GM21717 (cell line): ENCODE results near the gene DCLK1.

ENCODE experiments used
- ATAC-seq: cut with Tn5 transposase; IDR thresholded peaks from one replicate; pipeline ENCODE4 v1.9.1; 2021; ENCODE audit warnings: mild to moderate bottlenecking, moderate library complexity; ENCODE audit not compliant: unreplicated experiment

DCLK1 gene

GRCh38 chr13:35874704-35875103, 256.5 kb downstream of the DCLK1 start:
- ATAC-seq, result no peak

DNA sequence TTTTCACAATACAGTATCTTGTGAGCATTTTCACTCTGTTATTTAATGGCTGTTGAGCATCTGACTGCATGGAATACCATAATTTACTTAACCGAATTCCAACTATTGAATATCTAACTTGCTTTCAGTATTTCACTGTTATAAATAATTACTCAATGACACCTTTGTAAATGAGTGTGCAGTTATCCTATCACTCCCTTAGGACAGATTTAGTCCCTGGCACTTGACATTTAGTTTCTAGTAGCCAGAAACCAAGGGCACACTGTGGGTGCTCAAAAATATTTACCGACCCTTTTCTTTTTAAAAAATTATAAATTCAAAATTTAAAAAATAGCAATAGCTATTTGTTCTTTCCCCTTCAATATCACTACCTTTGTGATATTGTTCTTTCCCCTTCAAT, 258.8 kb downstream of the DCLK1 start:
- ATAC-seq, result no peak

DNA sequence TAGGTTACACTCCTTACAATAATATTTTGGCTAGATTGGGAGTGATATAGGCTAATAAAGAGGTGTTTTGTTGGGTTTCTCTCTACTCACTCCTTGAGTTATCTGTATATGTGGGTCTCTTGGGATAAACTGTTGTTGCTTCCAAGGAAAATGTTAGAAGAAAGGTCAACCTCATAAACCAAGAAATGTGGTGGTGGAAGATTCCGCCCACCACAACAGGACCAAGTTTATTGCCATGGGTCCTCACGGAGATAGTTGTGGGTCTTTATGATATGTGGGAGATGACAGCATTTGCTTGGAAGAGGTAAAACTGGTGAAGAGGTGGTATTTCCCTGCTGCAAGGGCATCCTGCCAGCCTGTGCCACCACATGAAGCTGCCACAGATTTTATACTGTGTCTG, 259.6 kb downstream of the DCLK1 start:
- no peak for ATAC-seq

- no peak for ATAC-seq
These were observed 264.4 kb downstream of the DCLK1 start for GRCh38 chr13:35866801-35867200.

- ATAC-seq, result no peak
These were observed 265.6 kb downstream of the DCLK1 start for GRCh38 chr13:35865341-35866240.

DNA sequence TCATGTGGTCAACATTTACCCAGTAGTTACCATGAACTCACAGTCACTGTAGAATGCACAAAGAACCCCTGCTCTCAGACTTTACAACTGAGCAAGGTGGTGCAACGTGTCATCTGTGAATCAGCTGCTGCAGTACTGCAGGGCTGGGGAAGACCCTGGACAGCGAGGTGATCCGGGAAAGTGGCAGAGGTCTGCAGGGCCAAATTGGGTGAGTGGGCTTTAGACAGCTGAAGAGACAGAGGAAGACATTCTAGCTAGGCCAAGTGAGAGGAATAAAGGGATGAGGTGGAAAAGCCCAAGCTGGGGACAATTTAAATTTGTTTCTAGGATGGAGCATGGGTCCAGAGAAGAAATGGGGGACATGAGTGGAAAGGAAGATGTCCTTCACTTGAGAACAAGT, 270.5 kb downstream of the DCLK1 start:
- ATAC-seq, result no peak

- no peak for ATAC-seq
These were observed 271.2 kb downstream of the DCLK1 start for GRCh38 chr13:35859981-35860380.

GRCh38 chr13:35858665-35859064, 272.5 kb downstream of the DCLK1 start:
- no peak for ATAC-seq

GRCh38 chr13:35857769-35858168, 273.4 kb downstream of the DCLK1 start:
- ATAC-seq, result no peak

GRCh38 chr13:35856721-35857364, 274.3 kb downstream of the DCLK1 start:
- no peak for ATAC-seq

- no peak for ATAC-seq
These were observed 275.1 kb downstream of the DCLK1 start for GRCh38 chr13:35856084-35856483.

DNA sequence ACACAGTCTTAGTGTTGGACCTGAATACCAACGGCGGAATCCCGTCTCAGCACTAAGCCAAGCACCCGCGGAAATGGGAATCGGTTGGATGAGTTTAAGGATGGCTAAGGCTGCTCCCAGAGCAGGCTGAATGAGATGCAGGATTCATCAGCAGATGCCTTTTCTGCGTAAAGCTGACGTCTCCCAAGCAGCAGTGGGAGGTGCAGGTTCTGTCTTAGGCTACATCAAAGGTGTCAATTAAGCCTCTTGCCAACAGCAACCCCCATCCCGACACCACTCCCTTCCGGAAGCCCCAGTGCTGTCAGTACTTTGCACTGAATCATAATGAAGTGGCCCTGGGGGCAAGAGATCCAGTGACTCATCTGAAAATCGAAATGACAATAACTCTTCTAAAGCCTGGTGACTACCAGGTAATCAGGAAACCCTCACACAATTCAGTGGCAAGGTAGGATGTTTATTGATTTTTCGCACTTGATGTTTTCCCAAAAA, 275.6 kb downstream of the DCLK1 start:
- ATAC-seq, result no peak

DNA sequence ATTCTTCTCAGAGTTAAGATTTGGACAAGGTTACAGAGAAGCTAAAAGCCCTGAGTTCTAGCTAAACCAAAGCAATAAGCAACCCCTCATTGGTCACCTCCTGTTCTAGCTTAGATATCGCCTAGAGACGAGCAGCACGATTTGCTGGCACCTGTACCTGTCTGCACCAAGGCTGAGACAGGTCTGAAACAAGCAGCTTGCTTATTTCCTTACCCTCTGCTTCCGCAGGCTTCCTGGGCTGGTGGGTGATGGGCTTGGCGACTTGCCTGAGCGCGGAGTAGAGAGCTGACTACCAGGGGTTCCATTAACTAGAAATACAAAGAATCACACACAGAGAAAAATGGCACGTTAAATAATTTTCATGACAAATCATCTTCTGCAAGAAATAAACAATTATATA, 276.9 kb downstream of the DCLK1 start:
- ATAC-seq, result no peak

GRCh38 chr13:35851881-35852280, 279.3 kb downstream of the DCLK1 start:
- no peak for ATAC-seq

- no peak for ATAC-seq
These were observed 279.8 kb downstream of the DCLK1 start for GRCh38 chr13:35851356-35851755.

DNA sequence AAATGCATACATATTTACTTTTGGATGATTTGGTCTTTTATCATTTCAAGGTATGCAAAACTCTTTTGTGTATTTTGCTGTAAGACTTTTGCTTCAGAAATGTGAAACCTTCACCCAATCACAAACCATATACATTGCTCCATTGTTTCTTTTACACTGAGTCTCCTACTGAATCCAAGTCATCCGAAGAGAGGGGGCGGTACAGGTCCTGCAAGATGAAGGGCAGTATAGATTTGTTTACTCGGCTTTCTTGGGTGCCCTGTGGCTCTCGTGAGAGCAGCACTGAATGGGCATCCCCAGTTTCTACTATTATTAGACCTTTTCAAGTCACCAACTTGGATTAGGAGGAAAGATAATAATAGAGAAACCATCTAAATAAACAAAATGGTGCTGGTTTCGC, 280.6 kb downstream of the DCLK1 start:
- no peak for ATAC-seq

DNA sequence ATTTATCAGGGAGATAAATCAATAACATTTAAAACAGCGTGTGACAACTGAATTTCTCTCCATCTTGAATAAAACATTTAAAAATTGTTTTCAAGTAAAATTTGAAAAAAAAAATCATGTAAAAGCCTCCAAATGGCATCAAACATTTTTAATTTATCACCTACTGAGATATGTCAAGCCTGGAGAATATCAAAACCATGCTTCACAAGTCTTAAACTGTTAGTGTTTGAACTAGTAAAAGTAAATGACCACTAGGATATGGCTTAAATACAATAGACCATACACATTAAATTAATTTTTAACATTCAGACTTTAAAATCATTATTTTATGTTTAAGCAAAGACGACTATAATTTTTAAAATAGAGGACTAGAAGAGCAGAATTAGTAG, 281.9 kb downstream of the DCLK1 start:
- ATAC-seq, result no peak

DNA sequence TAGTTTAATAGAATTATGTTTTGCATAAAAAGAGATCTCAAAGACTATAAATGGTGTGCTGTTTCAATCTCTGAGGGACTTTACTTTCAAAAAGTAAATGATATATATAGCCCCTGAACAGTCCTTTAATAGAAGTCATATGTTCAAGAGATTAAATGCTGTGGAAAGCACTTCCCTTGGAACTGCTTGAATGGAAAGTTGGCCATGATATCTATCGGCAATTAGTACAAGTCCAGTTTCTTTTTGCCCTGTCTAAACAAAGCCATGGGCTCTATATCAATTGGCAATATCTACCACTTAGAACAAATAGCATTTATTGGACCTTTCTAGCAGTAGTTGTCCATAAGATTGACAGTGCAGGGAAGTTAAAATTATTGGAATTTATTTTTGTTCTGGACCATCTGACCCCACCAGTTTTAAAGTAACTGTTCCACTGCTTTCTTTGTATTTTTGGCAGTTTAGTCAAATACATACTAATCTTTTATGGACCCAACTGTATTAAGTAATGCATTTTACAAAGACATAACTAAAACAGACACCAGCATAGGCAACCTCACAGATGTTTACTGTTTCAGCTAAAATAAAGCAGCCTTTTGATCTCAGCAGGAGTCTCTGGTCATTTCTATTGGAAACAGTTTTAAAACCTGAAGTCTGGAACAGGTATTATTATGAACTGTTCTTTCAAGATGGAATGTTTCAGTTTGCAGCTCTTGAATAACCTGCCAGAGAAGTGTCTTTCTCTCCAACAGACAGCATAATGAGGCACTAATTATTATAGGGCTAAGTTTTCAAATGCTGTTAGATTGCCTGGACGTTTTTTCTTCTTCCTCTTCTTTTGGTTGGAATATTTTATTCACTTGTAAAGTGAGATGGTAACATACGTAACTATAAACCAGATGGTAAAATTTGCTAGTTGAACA, 282.6 kb downstream of the DCLK1 start:
- no peak for ATAC-seq

GRCh38 chr13:35843272-35843671, 287.9 kb downstream of the DCLK1 start:
- no peak for ATAC-seq

DNA sequence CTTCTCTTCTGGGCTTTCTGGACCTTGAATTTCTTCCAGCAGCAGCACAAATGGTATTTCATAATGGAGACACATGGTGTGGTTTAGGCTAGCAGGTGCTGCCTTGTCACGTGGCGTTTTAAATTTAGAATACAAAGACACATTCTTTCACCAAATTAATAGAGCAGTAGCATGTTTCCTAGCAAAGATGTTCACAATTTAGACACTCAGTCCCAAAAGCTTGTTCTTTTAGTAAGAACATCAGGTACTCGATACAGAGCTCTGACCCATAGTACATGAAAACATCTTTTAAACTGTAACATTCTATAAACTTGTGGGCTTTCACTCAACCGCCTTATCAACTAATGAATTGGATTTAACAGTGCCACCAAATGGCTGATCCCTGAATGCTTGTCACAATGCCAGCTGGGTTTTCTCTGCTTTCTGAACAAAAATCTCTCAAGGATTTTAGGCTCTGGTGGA, 290.1 kb downstream of the DCLK1 start:
- no peak for ATAC-seq

DNA sequence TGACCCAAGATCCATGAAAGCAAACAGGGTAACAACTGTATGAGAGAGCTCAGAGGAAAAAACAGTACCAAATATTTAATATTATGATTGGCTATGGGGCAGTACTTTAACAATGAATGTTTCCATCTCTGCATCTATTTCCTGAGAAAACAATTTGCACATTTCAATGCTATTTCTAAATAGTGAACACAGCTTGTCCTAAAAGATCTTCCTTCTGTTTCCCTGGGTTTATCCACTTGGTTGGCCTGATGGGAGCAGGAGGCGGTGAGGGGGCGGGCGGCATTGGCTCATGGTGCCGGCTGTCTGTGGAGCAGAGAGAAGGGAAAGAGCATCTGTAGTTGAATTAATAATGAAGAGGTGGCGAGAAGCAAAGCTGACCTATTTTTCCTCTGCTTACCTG, 291.4 kb downstream of the DCLK1 start:
- no peak for ATAC-seq
